HG02623 (cell line): ENCODE data around the gene GRAP2.

Experiments
- ATAC-seq: cut with Tn5 transposase; IDR thresholded peaks from one replicate; pipeline ENCODE4 v1.9.1; 2021; ENCODE audit warnings: moderate library complexity; ENCODE audit not compliant: unreplicated experiment

GRAP2 gene

GRCh38 chr22:39923696-39924095 is 22.8 kb downstream of the GRAP2 start:
- ATAC-seq = no peak

GRCh38 chr22:39924286-39924685 is 23.4 kb downstream of the GRAP2 start:
- no peak for ATAC-seq

GRCh38 chr22:39925273-39925672 is 24.4 kb downstream of the GRAP2 start:
- no peak for ATAC-seq

- ATAC-seq = no peak
These were observed 25.2 kb downstream of the GRAP2 start for GRCh38 chr22:39925909-39926679.

GRCh38 chr22:39926753-39927152 is 25.9 kb downstream of the GRAP2 start:
- ATAC-seq = no peak

GRCh38 chr22:39927544-39927943 is 26.7 kb downstream of the GRAP2 start:
- ATAC-seq = no peak

GRCh38 chr22:39928536-39929520 is 27.9 kb downstream of the GRAP2 start:
- no peak for ATAC-seq

GRCh38 chr22:39931251-39931650 is 30.4 kb downstream of the GRAP2 start:
- ATAC-seq = no peak

GRCh38 chr22:39932166-39932565 is 31.3 kb downstream of the GRAP2 start:
- no peak for ATAC-seq

GRCh38 chr22:39932918-39933649 is 32.2 kb downstream of the GRAP2 start:
- ATAC-seq = no peak

GRCh38 chr22:39933741-39934140 is 32.9 kb downstream of the GRAP2 start:
- ATAC-seq = no peak

- ATAC-seq = no peak
These were observed 34.2 kb downstream of the GRAP2 start for GRCh38 chr22:39935116-39935515.

- ATAC-seq = no peak
These were observed 34.7 kb downstream of the GRAP2 start for GRCh38 chr22:39935612-39936011.

GRCh38 chr22:39936523-39937145 is 35.8 kb downstream of the GRAP2 start:
- no peak for ATAC-seq

- no peak for ATAC-seq
These were observed 37.0 kb downstream of the GRAP2 start for GRCh38 chr22:39937906-39938305.

- no peak for ATAC-seq
These were observed 37.7 kb downstream of the GRAP2 start for GRCh38 chr22:39938509-39939111.

- ATAC-seq = no peak
These were observed 38.9 kb downstream of the GRAP2 start for GRCh38 chr22:39939830-39940229.

- no peak for ATAC-seq
These were observed 39.9 kb downstream of the GRAP2 start for GRCh38 chr22:39940757-39941305.

- ATAC-seq = no peak
These were observed 40.7 kb downstream of the GRAP2 start for GRCh38 chr22:39941601-39942000.
